Measurements from ENCODE around the gene CBLC. TPM values are rescaled to one million over a fixed set of nuclear protein-coding genes. Genes with fewer than 3 reads are reported as not detected.
"Not testable (repeated sequence)": the region's sequence is repeated elsewhere in the genome, so short reads cannot be mapped to it uniquely, and the experiment has no call there.

The CBLC gene
- total RNA-seq, 1 donor from 2014 or later = 2.8 TPM

- no peak for DNase-seq
Measured at GRCh38 chr19:44819246-44819832, 41.6 kb downstream of the CBLC start.

GRCh38 chr19:44820648-44821609 is 43.2 kb downstream of the CBLC start:
- DNase-seq = peak; percentile 86

GRCh38 chr19:44822177-44822576 is 44.5 kb downstream of the CBLC start:
- DNase-seq = no peak

GRCh38 chr19:44822670-44823372 is 45.1 kb downstream of the CBLC start:
- DNase-seq = no peak

GRCh38 chr19:44823373-44823698 is 45.6 kb downstream of the CBLC start:
- peak; percentile 14 for DNase-seq

- peak; percentile 14 for DNase-seq
Measured at GRCh38 chr19:44824761-44825160, 47.1 kb downstream of the CBLC start.

GRCh38 chr19:44832875-44833274 is 55.2 kb downstream of the CBLC start:
- DNase-seq = not testable (repeated sequence)

GRCh38 chr19:44834399-44834798 is 56.7 kb downstream of the CBLC start:
- not testable (repeated sequence) for DNase-seq

- no peak for DNase-seq
Measured at GRCh38 chr19:44839276-44839675, 61.6 kb downstream of the CBLC start.

- DNase-seq = no peak
Measured at GRCh38 chr19:44840811-44841210, 63.1 kb downstream of the CBLC start.

- DNase-seq = no peak
Measured at GRCh38 chr19:44841231-44841630, 63.5 kb downstream of the CBLC start.

GRCh38 chr19:44845286-44845611 is 67.6 kb downstream of the CBLC start:
- no peak for DNase-seq

GRCh38 chr19:44845612-44846454 is 68.1 kb downstream of the CBLC start, which contains the start of gene NECTIN2:
Gene NECTIN2, plus strand, starts transcription at chr19:44846297. Its CDS starts 229 bp downstream, at chr19:44846526.
- peak; percentile 99 for DNase-seq

GRCh38 chr19:44846455-44847143 is 68.9 kb downstream of the CBLC start:
- DNase-seq = peak; percentile 65

- peak; percentile 76 for DNase-seq
Measured at GRCh38 chr19:44847144-44848035, 69.7 kb downstream of the CBLC start.

- peak; percentile 53 for DNase-seq
Measured at GRCh38 chr19:44848036-44848811, 70.5 kb downstream of the CBLC start.

- peak; percentile 36 for DNase-seq
Measured at GRCh38 chr19:44848812-44849447, 71.2 kb downstream of the CBLC start.

Measured in tongue (tissue), 2 donors.